WTC11 (cell line): ENCODE data around the gene RPS5.

Experiments used
- ATF2 ChIP-seq: sonication (generic); formaldehyde crosslinking; IDR thresholded peaks from 2 replicates; pipeline ENCODE4 v1.8.1; 2022; ENCODE audit warnings: low read depth, missing genetic modification reagents, borderline replicate concordance
- CREM ChIP-seq: sonication (generic); formaldehyde crosslinking; IDR thresholded peaks from 2 replicates; pipeline ENCODE4 v1.8.1; 2022; ENCODE audit warnings: mild to moderate bottlenecking, missing genetic modification reagents, moderate library complexity
- CTCF ChIP-seq: fragments of 200-600 bp; IDR thresholded peaks from 2 replicates; pipeline ENCODE4 v1.8.0; 2022; ENCODE audit warnings: antibody characterized with exemption
- FOXP4 ChIP-seq: sonication (generic); formaldehyde crosslinking; IDR thresholded peaks from 2 replicates; pipeline ENCODE4 v1.8.0; 2022; ENCODE audit warnings: mild to moderate bottlenecking, missing genetic modification reagents
- GABPB1 ChIP-seq: sonication (generic); formaldehyde crosslinking; IDR thresholded peaks from 2 replicates; pipeline ENCODE4 v1.8.1; 2023; ENCODE audit warnings: mild to moderate bottlenecking, missing genetic modification reagents
- MAX ChIP-seq: sonication (generic); formaldehyde crosslinking; IDR thresholded peaks from 2 replicates; pipeline ENCODE4 v1.8.0; 2022; ENCODE audit warnings: mild to moderate bottlenecking, missing genetic modification reagents
- NFE2L1 ChIP-seq: sonication (generic); formaldehyde crosslinking; IDR thresholded peaks from 2 replicates; pipeline ENCODE4 v1.8.1; 2023; ENCODE audit warnings: missing genetic modification reagents
- PRDM15 ChIP-seq: sonication (generic); formaldehyde crosslinking; IDR thresholded peaks from 2 replicates; pipeline ENCODE4 v1.8.0; 2022; ENCODE audit warnings: missing genetic modification reagents
- ZBTB21 ChIP-seq: sonication (generic); formaldehyde crosslinking; IDR thresholded peaks from 2 replicates; pipeline ENCODE4 v1.8.1; 2023; ENCODE audit warnings: mild to moderate bottlenecking, missing genetic modification reagents, borderline replicate concordance
- ZMAT4 ChIP-seq: fragments of 250-450 bp; sonication (Bioruptor Pico); IDR thresholded peaks from 2 replicates; pipeline ENCODE4 v1.9.0; 2021; ENCODE audit warnings: mild to moderate bottlenecking
- TF ChIP-seq, protein P1 (sequence below): sonication (generic); formaldehyde crosslinking; IDR thresholded peaks from 2 replicates; pipeline ENCODE4 v1.8.0; 2023; ENCODE audit warnings: missing genetic modification reagents
- TF ChIP-seq, protein P2 (sequence below): sonication (generic); formaldehyde crosslinking; IDR thresholded peaks from 2 replicates; pipeline ENCODE4 v1.8.1; 2023; ENCODE audit warnings: mild to moderate bottlenecking, missing genetic modification reagents, moderate library complexity

GRCh38 chr19:58354478-58355030 is 32.5 kb upstream of the RPS5 start:
- TF ChIP-seq FOXP4 (no peak), CTCF (no peak), MAX (CRISPR knock-in tag) (no peak), ZBTB21 (CRISPR knock-in tag) (no peak), ZMAT4 (no peak), PRDM15 (CRISPR knock-in tag) (no peak), ATF2 (CRISPR knock-in tag) (no peak), CREM (CRISPR knock-in tag) (no peak), GABPB1 (no peak), NFE2L1 (no peak)
- TF ChIP-seq, protein P1, sequence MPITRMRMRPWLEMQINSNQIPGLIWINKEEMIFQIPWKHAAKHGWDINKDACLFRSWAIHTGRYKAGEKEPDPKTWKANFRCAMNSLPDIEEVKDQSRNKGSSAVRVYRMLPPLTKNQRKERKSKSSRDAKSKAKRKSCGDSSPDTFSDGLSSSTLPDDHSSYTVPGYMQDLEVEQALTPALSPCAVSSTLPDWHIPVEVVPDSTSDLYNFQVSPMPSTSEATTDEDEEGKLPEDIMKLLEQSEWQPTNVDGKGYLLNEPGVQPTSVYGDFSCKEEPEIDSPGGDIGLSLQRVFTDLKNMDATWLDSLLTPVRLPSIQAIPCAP (CRISPR knock-in tag), result no peak
- TF ChIP-seq, protein P2, sequence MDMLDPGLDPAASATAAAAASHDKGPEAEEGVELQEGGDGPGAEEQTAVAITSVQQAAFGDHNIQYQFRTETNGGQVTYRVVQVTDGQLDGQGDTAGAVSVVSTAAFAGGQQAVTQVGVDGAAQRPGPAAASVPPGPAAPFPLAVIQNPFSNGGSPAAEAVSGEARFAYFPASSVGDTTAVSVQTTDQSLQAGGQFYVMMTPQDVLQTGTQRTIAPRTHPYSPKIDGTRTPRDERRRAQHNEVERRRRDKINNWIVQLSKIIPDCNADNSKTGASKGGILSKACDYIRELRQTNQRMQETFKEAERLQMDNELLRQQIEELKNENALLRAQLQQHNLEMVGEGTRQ (CRISPR knock-in tag), result no peak
